RWPE2 (cell line): ENCODE data around the gene TBC1D5.

Experiments
- ATAC-seq: fragments of 200-7000 bp; cut with Tn5 transposase; 3 replicates; pipeline ENCODE4 v1.9.1; 2021; ENCODE audit warnings: low read depth
- DNase-seq: peaks from one replicate; pipeline ENCODE4 v3.0.0-alpha.2; 2020; ENCODE audit warnings: low spot score
- H3K27ac ChIP-seq: fragments of 450-650 bp; 2 replicates; pipeline ENCODE4 v1.5.1; 2017; ENCODE audit warnings: mild to moderate bottlenecking; ENCODE audit not compliant: poor library complexity, severe bottlenecking
- H3K27me3 ChIP-seq: fragments of 250-450 bp; sonication (Bioruptor Pico); 2 replicates; pipeline ENCODE4 v1.5.1; 2021; ENCODE audit warnings: mild to moderate bottlenecking, moderate library complexity; ENCODE audit not compliant: insufficient read depth, poor library complexity, severe bottlenecking
- H3K36me3 ChIP-seq: fragments of 250-450 bp; sonication (Bioruptor Pico); 2 replicates; pipeline ENCODE4 v1.5.1; 2020; ENCODE audit warnings: low read depth, mild to moderate bottlenecking, moderate library complexity
- H3K4me1 ChIP-seq: fragments of 250-450 bp; sonication (Bioruptor Pico); 2 replicates; pipeline ENCODE4 v1.5.1; 2021; ENCODE audit warnings: mild to moderate bottlenecking, moderate library complexity; ENCODE audit not compliant: insufficient read depth, poor library complexity, severe bottlenecking
- H3K4me3 ChIP-seq: fragments of 250-450 bp; sonication (Bioruptor Pico); 2 replicates; pipeline ENCODE4 v1.5.1; 2021; ENCODE audit warnings: mild to moderate bottlenecking, moderate library complexity; ENCODE audit not compliant: severe bottlenecking
- H3K9me3 ChIP-seq: fragments of 250-450 bp; sonication (Bioruptor Pico); 2 replicates; pipeline ENCODE4 v1.5.1; 2021; ENCODE audit warnings: mild to moderate bottlenecking, moderate library complexity; ENCODE audit not compliant: severe bottlenecking
- TF ChIP-seq, protein P1 (sequence below): fragments of 450-650 bp; IDR thresholded peaks from one replicate; pipeline ENCODE4 v1.5.1; 2017; ENCODE audit warnings: mild to moderate bottlenecking, moderate library complexity; ENCODE audit not compliant: poor library complexity, severe bottlenecking

Gene TBC1D5

DNA sequence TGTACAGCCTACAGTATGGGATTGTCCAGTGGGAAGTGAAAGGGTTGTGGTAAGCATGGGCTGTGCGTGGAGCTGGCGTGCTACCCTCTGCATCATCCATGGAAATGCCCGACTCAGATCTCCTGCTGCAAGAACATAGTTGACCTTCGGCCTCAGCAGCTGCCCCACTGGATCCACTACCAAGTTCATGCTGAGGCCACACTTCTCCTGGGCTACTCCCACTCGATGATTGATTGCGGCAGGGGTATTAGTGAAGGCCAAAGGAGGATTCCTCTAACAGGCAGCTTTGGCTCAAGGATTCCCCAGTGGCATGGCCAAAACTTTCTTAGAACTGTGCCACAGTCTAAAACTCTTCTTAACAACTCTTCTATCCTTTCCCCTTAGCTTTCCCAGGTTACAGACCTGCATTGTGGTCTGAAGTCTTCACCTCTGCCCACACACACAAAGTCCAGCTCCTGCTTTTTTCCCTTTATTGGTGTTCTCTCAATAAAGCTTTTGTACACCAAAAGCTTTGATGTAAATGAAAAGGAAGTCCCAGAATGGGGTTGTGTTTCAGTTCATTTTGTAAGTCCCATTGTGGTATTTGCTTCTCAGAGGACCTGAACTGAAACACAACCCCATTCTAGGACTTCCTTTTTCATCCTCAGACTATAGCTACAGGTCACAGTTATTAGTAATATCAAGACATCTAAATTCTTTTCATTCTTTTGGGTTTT lies 4.9 kb upstream of the TBC1D5 start:
- H3K27me3 ChIP-seq = no peaks in the 10 kb centered on the region
- TF ChIP-seq, protein P1, sequence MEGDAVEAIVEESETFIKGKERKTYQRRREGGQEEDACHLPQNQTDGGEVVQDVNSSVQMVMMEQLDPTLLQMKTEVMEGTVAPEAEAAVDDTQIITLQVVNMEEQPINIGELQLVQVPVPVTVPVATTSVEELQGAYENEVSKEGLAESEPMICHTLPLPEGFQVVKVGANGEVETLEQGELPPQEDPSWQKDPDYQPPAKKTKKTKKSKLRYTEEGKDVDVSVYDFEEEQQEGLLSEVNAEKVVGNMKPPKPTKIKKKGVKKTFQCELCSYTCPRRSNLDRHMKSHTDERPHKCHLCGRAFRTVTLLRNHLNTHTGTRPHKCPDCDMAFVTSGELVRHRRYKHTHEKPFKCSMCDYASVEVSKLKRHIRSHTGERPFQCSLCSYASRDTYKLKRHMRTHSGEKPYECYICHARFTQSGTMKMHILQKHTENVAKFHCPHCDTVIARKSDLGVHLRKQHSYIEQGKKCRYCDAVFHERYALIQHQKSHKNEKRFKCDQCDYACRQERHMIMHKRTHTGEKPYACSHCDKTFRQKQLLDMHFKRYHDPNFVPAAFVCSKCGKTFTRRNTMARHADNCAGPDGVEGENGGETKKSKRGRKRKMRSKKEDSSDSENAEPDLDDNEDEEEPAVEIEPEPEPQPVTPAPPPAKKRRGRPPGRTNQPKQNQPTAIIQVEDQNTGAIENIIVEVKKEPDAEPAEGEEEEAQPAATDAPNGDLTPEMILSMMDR = no peak
- no peak overlapping the region for H3K27ac ChIP-seq

DNA sequence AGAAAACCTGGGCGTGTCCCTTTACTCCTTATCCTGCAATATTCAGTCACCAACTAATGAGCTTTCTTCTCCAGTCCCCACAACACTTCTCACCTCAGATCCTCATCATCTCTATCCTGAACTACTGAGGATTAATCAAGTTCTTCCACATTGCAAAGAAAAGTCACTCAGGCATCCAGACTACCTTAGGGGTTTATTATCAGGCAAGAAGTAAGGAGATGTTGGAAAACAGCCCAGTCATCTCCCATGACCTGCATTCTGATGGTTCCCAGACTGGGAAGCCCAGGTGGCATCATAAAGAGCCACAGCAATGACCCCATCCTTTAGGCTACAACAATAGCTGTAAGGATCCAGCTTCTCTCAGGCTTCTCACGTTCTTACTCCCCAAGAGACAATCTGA lies 3.5 kb upstream of the TBC1D5 start:
- H3K4me1 ChIP-seq = no peaks in the 10 kb centered on the region
- H3K27ac ChIP-seq = no peak overlapping the region
- H3K9me3 ChIP-seq = no peaks in the 10 kb centered on the region
- TF ChIP-seq, protein P1 = no peak
- no peak overlapping the region for H3K4me3 ChIP-seq
- H3K36me3 ChIP-seq = no peaks in the 10 kb centered on the region
- ATAC-seq = no peak
- DNase-seq = no peak
- H3K27me3 ChIP-seq = no peaks in the 10 kb centered on the region

More for the DNA sequence above, 4.9 kb upstream of the TBC1D5 start:
- H3K36me3 ChIP-seq = no peaks in the 10 kb centered on the region
- H3K9me3 ChIP-seq = no peaks in the 10 kb centered on the region
- no peak overlapping the region for H3K4me3 ChIP-seq
- ATAC-seq = no peak
- H3K4me1 ChIP-seq = no peaks in the 10 kb centered on the region
- no peak for DNase-seq

DNA sequence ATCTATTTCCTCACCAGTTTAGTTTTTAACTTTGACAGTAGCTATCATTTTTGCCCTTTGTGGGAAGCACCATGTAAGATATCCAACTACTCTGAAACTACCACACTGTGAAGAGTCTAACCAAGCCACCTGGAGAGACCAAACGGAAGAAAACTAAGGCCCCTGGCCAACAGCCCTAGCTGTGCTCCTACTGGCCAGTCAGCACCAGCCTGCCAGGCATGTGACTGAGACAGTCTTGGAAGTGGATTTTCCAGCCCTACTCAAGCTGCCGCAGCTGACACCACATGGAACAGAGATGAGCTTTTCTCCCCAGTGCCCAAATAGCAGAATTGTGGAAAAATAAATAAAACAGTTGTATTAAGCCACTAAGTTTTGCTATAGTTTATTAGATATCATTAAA lies 2.9 kb upstream of the TBC1D5 start:
- H3K4me1 ChIP-seq = peaks cover 2% of the 10 kb centered on the region
- H3K27me3 ChIP-seq = no peaks in the 10 kb centered on the region
- TF ChIP-seq, protein P1 = no peak
- no peaks in the 10 kb centered on the region for H3K36me3 ChIP-seq
- H3K4me3 ChIP-seq = no peak overlapping the region
- no peak overlapping the region for H3K27ac ChIP-seq
- no peak for ATAC-seq
- no peak for DNase-seq
- H3K9me3 ChIP-seq = no peaks in the 10 kb centered on the region

- Histone ChIP-seq H3K4me1 (peaks cover 8% of the 10 kb centered on the region), H3K4me3 (no peak overlapping the region), H3K27ac (no peak overlapping the region), H3K9me3 (no peaks in the 10 kb centered on the region), H3K27me3 (no peaks in the 10 kb centered on the region), H3K36me3 (peaks cover under 1% of the 10 kb centered on the region; the same call in 1 of the 2 replicates)
- no peak for DNase-seq
- TF ChIP-seq, protein P1 = no peak
- ATAC-seq = no peak
Measured at GRCh38 chr3:17744693-17745092, 2.3 kb upstream of the TBC1D5 start.

GRCh38 chr3:17743658-17743995 lies 1.2 kb upstream of the TBC1D5 start:
- peaks cover 9% of the 10 kb centered on the region; the same call in 1 of the 2 replicates for H3K36me3 ChIP-seq
- H3K4me3 ChIP-seq = no peak overlapping the region
- H3K4me1 ChIP-seq = peaks cover 18% of the 10 kb centered on the region
- H3K27ac ChIP-seq = peak overlapping the region; percentile 98
- TF ChIP-seq, protein P1 = no peak
- no peaks in the 10 kb centered on the region for H3K27me3 ChIP-seq
- DNase-seq (no peak), ATAC-seq (no peak)
- H3K9me3 ChIP-seq = no peaks in the 10 kb centered on the region
